Stimulated activated CD8-positive, alpha-beta memory T cell treated with anti-CD3 and anti-CD28 coated beads, Interleukin-7, amount 100 ng/mL, for 48 hours (primary cell): ENCODE data around the gene TRNT1.

Source experiments
- DNase-seq, 2 donors: peaks; one replicate each; pipeline ENCODE4 v3.0.0-alpha.2; 2020; ENCODE audit warnings: low read depth in 1 of 2; ENCODE audit errors: extremely low read depth in 1 of 2

TRNT1 gene

GRCh38 chr3:3177861-3178497 lies 51.2 kb downstream of the TRNT1 start:
- no peak for DNase-seq

GRCh38 chr3:3178498-3179328 lies 52.0 kb downstream of the TRNT1 start:
- DNase-seq, result no peak

- DNase-seq, result peak; percentile 74 to 78
Observed at GRCh38 chr3:3179407-3180094, 52.8 kb downstream of the TRNT1 start, which contains the start of gene CRBN. CRBN (minus strand) TSS chr3:3179691; CDS start chr3:3179687, 4 bp downstream.

- no peak for DNase-seq
Observed at GRCh38 chr3:3180456-3180855, 53.7 kb downstream of the TRNT1 start.

- DNase-seq, result no peak
Observed at GRCh38 chr3:3184876-3185275, 58.1 kb downstream of the TRNT1 start.

GRCh38 chr3:3189102-3189727 lies 62.5 kb downstream of the TRNT1 start:
- no peak for DNase-seq

- DNase-seq, result no peak
Observed at GRCh38 chr3:3189961-3190360, 63.2 kb downstream of the TRNT1 start.

GRCh38 chr3:3191675-3192285 lies 65.0 kb downstream of the TRNT1 start:
- no peak for DNase-seq

- DNase-seq, result no peak
Observed at GRCh38 chr3:3192286-3192675, 65.5 kb downstream of the TRNT1 start.

GRCh38 chr3:3194861-3195260 lies 68.1 kb downstream of the TRNT1 start:
- DNase-seq, result no peak

GRCh38 chr3:3196148-3196861 lies 69.6 kb downstream of the TRNT1 start:
- no peak for DNase-seq
